GM12892 (cell line): Measurements from ENCODE around the gene EPAS1.

Experiments
- POLR2AphosphoS5 ChIP-seq: IDR thresholded peaks from 2 replicates; pipeline ENCODE4 v1.6.1; 2011; ENCODE audit warnings: low read depth, low read length, control low read depth
- TAF1 ChIP-seq: IDR thresholded peaks from 2 replicates; pipeline ENCODE4 v1.6.1; 2011; ENCODE audit warnings: low read depth, mild to moderate bottlenecking, control low read depth, low read length, borderline replicate concordance

- TF ChIP-seq POLR2AphosphoS5 = no peak
- no peak for TF ChIP-seq TAF1
Measured at GRCh38 chr2:46381263-46381849, 84.1 kb downstream of the EPAS1 start.
